Sigmoid colon (tissue), 7 donors: Measurements from ENCODE around the gene UBL3. TPM values are rescaled to one million over a fixed set of nuclear protein-coding genes. Genes with fewer than 3 reads are reported as not detected.

Source experiments
- DNase-seq: peaks from one replicate; pipeline ENCODE4 v3.0.0-alpha.2; 2019
- H3K27ac ChIP-seq, 4 donors: fragments of 200-600 bp; sonication (generic); one replicate each; pipeline ENCODE4 v1.5.1; 2016 to 2019; ENCODE audit warnings: mild to moderate bottlenecking in 1 of 4
- H3K27me3 ChIP-seq, 3 donors: fragments of 200-600 bp; sonication (generic); one replicate each; pipeline ENCODE4 v1.5.1; 2019; ENCODE audit warnings: mild to moderate bottlenecking in 1 of 3
- H3K36me3 ChIP-seq, 4 donors: fragments of 200-600 bp; sonication (generic); one replicate each; pipeline ENCODE4 v1.5.1; 2016 to 2019
- H3K4me1 ChIP-seq, 4 donors: fragments of 200-600 bp; sonication (generic); one replicate each; pipeline ENCODE4 v1.5.1; 2017 to 2019
- H3K4me3 ChIP-seq, 4 donors: fragments of 200-600 bp; sonication (generic); one replicate each; pipeline ENCODE4 v1.5.1; 2017 to 2019; ENCODE audit warnings: mild to moderate bottlenecking in 2 of 4, moderate library complexity in 1 of 4
- H3K9me3 ChIP-seq, 4 donors: fragments of 200-600 bp in 3 of 4; sonication (generic) in 3 of 4; one replicate each; pipeline versions ENCODE4 v1.5.1 to v1.6.1; 2013 to 2019
- CTCF ChIP-seq, 4 experiments: fragments of 450-650 bp in 3 of 4; fragments of 200-600 bp in 1 of 4; IDR thresholded peaks; one replicate each; pipeline ENCODE4 v1.5.1; 2016 to 2019; ENCODE audit warnings: antibody characterized with exemption in 4 of 4, mild to moderate bottlenecking in 3 of 4, moderate library complexity in 2 of 4
- EP300 ChIP-seq, 4 donors: sonication (generic); formaldehyde crosslinking; IDR thresholded peaks; one replicate each; pipeline ENCODE4 v1.6.1; 2017; ENCODE audit warnings: antibody characterized with exemption in 4 of 4
- POLR2A ChIP-seq, 2 donors: fragments of 450-650 bp; IDR thresholded peaks; one replicate each; pipeline ENCODE4 v1.6.1; 2016; ENCODE audit warnings: antibody characterized with exemption in 2 of 2, mild to moderate bottlenecking in 2 of 2, moderate library complexity in 2 of 2
- POLR2AphosphoS5 ChIP-seq, 4 donors: sonication (generic); formaldehyde crosslinking; IDR thresholded peaks; one replicate each; pipeline ENCODE4 v1.6.1; 2017; ENCODE audit warnings: antibody characterized with exemption in 4 of 4
- WGBS, 2 donors: extraction: QIAGEN DNeasy Blood & Tissue Kit; methylation state at CpG; one replicate each; pipeline ENCODE4 v1.1.7; 2013; 5-methylcytosine and 5-hydroxymethylcytosine counted together
- intact Hi-C: fragments of 100-400 bp; cut with DNase I; formaldehyde crosslinking; loops from one replicate; pipeline ENCODE4 v1.15.1; 2023
- polyA plus RNA-seq, 3 donors: library from polyadenylated mRNA; stranded (reverse); fragments of 200-250 nt; gene quantifications; one replicate each; pipeline ENCODE4 v1.2.3, GENCODE V29; 2013
- total RNA-seq, 4 donors: library from RNA; depleted of rRNA; stranded (reverse); fragments of >200 nt; gene quantifications; one replicate each; pipeline ENCODE4 v1.1.0, GENCODE V29; 2016
- donor health status: healthy with polysubstance abuse.
- donor health status: Bipolar disorder and iron deficiency.
- donor health status: healthy.

UBL3 gene
- total and polyA plus RNA-seq, 7 donors = 19.1 to 48.6 (median 41.1) TPM

DNA sequence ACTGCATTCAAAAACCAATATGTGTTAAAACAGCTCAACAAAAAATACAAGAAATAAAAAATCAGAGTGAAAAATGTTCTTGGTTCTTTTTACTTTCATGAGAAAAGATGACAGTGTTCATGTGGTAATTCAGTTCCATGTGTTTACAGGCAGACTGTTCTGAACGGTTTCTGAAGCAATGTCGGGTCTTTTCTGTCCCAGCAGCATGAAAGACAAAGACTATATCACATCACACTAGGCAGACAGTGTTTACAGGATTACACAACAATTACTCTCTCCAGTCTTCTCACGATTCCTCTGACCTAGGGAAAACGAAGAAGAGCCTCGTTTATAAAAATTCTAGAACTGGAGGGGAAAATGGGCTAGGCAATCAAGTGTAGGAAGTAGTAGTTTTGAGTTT is 83.4 kb downstream of the UBL3 start:
- 84 to 88% methylated on average over 5 of the region's 5 CpGs for WGBS, 2 donors

GRCh38 chr13:29763436-29764180 is 86.8 kb downstream of the UBL3 start:
- Histone ChIP-seq H3K27me3 (no peaks in the 10 kb centered on the region), H3K36me3 (peaks cover 0 to 17% (median 0%) of the 10 kb centered on the region in 4 donors)

More for the DNA sequence above, 83.4 kb downstream of the UBL3 start:
- TF ChIP-seq POLR2A (IDR thresholded peaks at IDR 0.05) (no peak), EP300 (IDR thresholded peaks at IDR 0.05) (no peak), POLR2AphosphoS5 (IDR thresholded peaks at IDR 0.05) (no peak), CTCF (IDR thresholded peaks at IDR 0.05) (no peak)
- Histone ChIP-seq H3K36me3 (peaks cover 0 to 17% (median 0%) of the 10 kb centered on the region in 4 donors), H3K4me3 (no peak overlapping the region), H3K27me3 (no peaks in the 10 kb centered on the region), H3K27ac (no peak overlapping the region), H3K9me3 (no peaks in the 10 kb centered on the region), H3K4me1 (no peaks in the 10 kb centered on the region)
- intact Hi-C loops = no loop called here
- DNase-seq = no peak

GRCh38 chr13:29761815-29762214 is 88.6 kb downstream of the UBL3 start:
- Histone ChIP-seq H3K4me1 (no peaks in the 10 kb centered on the region), H3K9me3 (no peaks in the 10 kb centered on the region), H3K36me3 (peaks cover 0 to 11% (median 0%) of the 10 kb centered on the region in 4 donors), H3K27me3 (no peaks in the 10 kb centered on the region), H3K4me3 (no peak overlapping the region), H3K27ac (no peak overlapping the region)
- WGBS, 2 donors = 66 to 75% methylated on average over 4 of the region's 4 CpGs
- intact Hi-C loops = no loop called here
- no peak for DNase-seq
- TF ChIP-seq POLR2A (IDR thresholded peaks at IDR 0.05) = no peak
- peak in 1 of 4 donors; percentile 4 for TF ChIP-seq POLR2AphosphoS5 (IDR thresholded peaks at IDR 0.05)

More at GRCh38 chr13:29763436-29764180, 86.8 kb downstream of the UBL3 start:
- no peak for TF ChIP-seq POLR2AphosphoS5 (IDR thresholded peaks at IDR 0.05)
- TF ChIP-seq POLR2A (IDR thresholded peaks at IDR 0.05) = no peak
- no peak for TF ChIP-seq EP300 (IDR thresholded peaks at IDR 0.05)
- TF ChIP-seq CTCF (IDR thresholded peaks at IDR 0.05) = no peak
- Histone ChIP-seq H3K27ac (no peak overlapping the region), H3K4me1 (no peaks in the 10 kb centered on the region), H3K4me3 (no peak overlapping the region), H3K9me3 (no peaks in the 10 kb centered on the region)
- WGBS, 2 donors = 40 to 71% methylated on average over 2 of the region's 2 CpGs
- intact Hi-C loops = no loop called here
- DNase-seq = no peak

DNA sequence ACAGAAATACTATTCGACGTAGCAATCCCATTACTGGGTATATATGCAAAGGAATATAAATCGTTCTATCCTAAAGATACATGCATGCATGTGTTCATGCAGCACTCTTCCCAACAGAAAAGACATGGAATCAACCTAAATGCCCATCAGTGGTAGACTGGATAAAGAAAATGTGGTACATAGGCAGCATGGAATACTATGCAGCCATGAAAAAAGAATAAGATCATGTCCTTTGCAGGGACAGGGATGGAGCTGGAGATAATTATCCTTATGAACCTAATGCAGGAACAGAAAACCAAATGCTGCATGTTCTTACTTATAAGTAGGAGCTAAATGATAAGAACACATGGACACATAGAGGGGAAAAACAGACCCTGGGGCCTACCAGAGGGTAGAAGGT is 89.3 kb downstream of the UBL3 start:
- Histone ChIP-seq H3K4me3 (no peak overlapping the region), H3K27me3 (no peaks in the 10 kb centered on the region), H3K36me3 (peaks cover 0 to 5% (median 0%) of the 10 kb centered on the region in 4 donors), H3K27ac (no peak overlapping the region), H3K4me1 (no peaks in the 10 kb centered on the region), H3K9me3 (no peaks in the 10 kb centered on the region)
- no peak for TF ChIP-seq CTCF (IDR thresholded peaks at IDR 0.05)
- TF ChIP-seq POLR2A (IDR thresholded peaks at IDR 0.05) = no peak
- TF ChIP-seq EP300 (IDR thresholded peaks at IDR 0.05) = no peak
- no peak for TF ChIP-seq POLR2AphosphoS5 (IDR thresholded peaks at IDR 0.05)
- DNase-seq = no peak
- WGBS, 2 donors = 65 to 66% methylated on average over 3 of the region's 3 CpGs
- intact Hi-C loops = no loop called here

- no peaks in the 10 kb centered on the region for H3K9me3 ChIP-seq
- no peak overlapping the region for H3K4me3 ChIP-seq
- no peak overlapping the region for H3K27ac ChIP-seq
- WGBS, 2 donors = 82% methylated on average over 3 of the region's 3 CpGs
- intact Hi-C loops = no loop called here
- no peaks in the 10 kb centered on the region for H3K4me1 ChIP-seq
- no peaks in the 10 kb centered on the region for H3K36me3 ChIP-seq
- no peak for TF ChIP-seq EP300 (IDR thresholded peaks at IDR 0.05)
- no peak for TF ChIP-seq POLR2AphosphoS5 (IDR thresholded peaks at IDR 0.05)
- TF ChIP-seq POLR2A (IDR thresholded peaks at IDR 0.05) = no peak
- TF ChIP-seq CTCF (IDR thresholded peaks at IDR 0.05) = no peak
- no peak for DNase-seq
- H3K27me3 ChIP-seq = no peaks in the 10 kb centered on the region
Observed at GRCh38 chr13:29760544-29760943, 89.9 kb downstream of the UBL3 start.
